ENCODE results near the gene IFNAR1.
"Not testable (repeated sequence)": the region's sequence is repeated elsewhere in the genome, so short reads cannot be mapped to it uniquely, and the experiment has no call there.

Gene IFNAR1

DNA sequence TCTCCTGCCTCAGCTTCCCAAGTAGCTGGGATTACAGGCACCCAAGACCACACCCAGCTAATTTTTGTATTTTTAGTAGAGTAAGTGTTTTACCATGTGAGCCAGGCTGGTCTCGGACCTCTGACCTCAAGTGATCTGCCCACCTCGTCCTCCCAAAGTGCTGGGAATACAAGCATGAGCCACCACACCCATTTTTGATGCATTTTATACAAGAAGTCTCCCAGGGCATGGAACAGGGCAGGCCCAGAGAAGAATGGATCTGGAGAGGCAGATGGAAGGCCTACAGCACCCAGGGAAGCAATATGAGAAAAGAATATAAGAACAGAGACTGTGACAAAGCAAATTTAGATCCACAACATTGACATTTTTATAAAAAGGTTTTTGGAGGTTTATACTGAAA lies 18.8 kb upstream of the IFNAR1 start:
- in situ Hi-C loops (cut with HindIII; ENCODE audit: low sequenced_read_pairs) = no loop called here

DNA sequence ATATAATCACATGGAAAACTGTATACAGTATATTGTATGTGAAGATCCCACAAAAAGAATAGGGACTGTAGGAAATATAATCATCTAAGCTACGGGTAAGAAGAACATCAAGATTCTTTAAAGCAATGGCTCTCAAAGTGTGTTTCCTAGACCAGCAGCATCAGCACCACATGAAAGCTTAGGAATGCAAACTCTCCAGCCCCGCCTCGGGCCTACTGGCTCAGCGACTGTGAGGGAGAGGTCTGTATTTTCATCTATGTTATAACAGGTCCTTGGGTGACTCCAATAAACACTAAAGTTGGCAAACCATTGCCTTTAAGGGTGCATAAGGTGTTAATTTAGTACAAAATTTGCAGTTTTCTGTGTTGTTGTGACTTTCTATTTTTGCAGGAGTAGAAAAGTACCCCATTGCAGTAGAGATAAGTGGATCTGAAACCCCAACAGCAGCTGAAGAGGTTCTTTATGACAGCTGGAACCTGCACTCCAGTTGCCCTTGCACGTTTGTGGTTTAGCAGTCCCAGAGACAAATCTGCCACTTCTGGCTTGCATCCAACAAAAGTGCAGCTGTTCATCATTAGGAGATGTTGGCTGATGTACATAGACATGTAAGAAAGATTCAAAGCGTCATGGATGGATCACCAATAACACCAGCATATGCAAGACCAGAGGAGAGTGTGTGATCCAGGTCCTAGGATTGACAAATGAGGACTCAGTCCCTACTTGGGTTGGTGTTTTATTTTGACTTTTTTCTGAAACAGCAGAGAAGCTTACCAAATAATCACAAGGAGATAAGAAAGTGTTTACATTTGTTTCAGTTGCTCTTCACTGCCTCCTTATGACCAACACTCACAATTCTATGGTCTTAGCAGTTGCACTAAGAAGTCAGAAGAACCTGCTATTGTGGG lies 15.9 kb upstream of the IFNAR1 start:
- in situ Hi-C loops (cut with HindIII; ENCODE audit: low sequenced_read_pairs) = no loop called here

DNA sequence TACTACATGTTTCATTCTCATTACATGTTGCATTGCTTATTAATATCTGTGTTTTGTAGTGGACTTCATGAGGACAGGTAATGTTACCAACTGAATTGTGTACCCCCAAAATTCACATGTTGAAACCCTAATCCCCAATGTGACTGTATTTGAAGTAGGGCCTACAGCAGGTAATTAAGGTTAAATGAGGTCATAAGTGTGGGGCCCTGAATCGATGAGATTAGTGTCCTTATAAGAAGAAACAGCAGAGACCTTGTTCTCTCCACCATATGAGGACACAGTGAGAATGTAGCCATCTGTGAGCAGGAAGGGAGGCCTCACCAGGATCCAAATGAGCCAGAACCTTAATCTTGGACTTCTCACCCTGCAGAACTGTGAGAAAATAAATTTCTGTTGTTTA lies 15.0 kb upstream of the IFNAR1 start:
- in situ Hi-C loops (cut with HindIII; ENCODE audit: low sequenced_read_pairs) = loop anchor here (5.0 kb wide), 2 partner anchors 32 to 38 kb away; no protein-coding TSS in a partner anchor

DNA sequence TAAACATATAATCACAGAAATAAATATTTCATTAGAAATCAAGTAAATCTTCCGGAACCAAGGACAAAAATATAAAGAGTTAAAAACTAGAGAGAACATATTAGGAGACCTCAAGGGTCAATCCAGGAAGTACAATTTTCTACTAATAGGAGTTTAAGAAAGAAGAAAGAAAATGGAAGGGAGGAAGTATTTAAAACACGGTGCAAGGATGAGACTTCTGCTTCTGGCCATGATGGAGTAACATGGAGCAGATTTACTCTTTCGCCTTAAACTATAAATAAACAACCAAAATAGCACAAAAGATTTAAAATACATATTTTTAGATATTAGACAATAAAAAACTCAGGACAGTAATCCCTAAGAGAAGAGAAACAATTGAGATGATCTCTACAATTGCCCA lies 12.6 kb upstream of the IFNAR1 start:
- in situ Hi-C loops (cut with HindIII; ENCODE audit: low sequenced_read_pairs) = loop anchor here (5.0 kb wide), 2 partner anchors 35 kb away; no protein-coding TSS in a partner anchor

DNA sequence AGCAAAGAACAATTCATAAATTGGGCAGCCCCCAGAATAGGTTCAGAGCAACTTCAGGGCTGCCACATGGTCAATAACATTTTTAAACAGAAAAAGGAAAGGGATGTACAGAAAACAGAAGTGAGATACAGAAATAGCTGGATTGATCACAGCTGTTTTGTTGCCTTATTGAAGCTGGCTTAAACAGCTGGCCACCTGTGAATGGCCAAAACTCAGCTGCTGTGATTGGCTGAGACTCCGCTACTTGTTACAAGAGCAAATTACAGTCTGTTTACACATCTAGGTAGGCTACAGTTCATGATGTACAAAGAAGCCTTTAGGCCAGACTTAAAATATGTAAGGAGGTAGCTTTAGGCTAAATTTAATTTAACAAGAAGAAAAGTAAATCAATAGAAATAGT lies 11.6 kb upstream of the IFNAR1 start:
- in situ Hi-C loops (cut with HindIII; ENCODE audit: low sequenced_read_pairs) = loop anchor here (5.0 kb wide), 2 partner anchors 34 to 36 kb away; no protein-coding TSS in a partner anchor

DNA sequence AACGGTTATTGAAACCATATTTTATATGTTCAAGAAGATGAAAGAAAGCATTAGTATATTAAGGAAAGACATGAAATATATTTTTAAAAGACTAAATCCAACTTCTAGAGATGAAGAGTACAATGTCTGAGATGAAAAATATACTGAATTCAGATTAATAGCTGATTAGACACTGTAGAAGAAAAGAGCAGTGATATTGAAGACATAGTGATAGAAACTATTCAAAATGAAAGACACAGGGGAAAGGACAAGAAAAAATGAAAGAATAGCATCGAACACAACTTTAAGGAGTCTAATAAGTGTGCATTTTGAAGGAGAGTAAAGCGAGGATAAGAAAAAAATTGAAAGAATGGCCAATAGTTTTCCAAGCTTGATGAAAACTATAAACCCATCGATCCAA lies 11.2 kb upstream of the IFNAR1 start:
- in situ Hi-C loops (cut with HindIII; ENCODE audit: low sequenced_read_pairs) = loop anchor here (5.0 kb wide), 2 partner anchors 34 to 36 kb away; no protein-coding TSS in a partner anchor

DNA sequence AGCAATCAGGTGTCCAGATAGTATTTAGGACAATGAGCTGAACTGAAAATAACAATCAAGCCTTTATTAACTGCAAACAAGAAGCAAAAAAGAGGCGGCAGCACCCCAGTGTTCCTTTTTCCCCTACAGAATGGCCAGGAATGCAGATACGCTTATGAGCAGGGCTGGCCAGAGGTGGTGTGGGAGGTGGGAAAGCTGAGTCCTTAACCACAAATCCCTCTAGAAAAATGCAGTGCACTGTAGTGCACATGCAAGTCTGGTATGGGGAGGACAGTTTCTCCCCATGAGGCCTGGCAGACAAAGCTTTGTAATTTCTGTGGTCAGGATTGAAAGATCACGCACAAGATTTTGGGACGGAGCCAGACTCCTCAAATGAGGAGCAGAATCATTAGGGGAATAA lies 10.7 kb upstream of the IFNAR1 start:
- in situ Hi-C loops (cut with HindIII; ENCODE audit: low sequenced_read_pairs) = loop anchor here (5.0 kb wide), 2 partner anchors 33 to 37 kb away; no protein-coding TSS in a partner anchor

DNA sequence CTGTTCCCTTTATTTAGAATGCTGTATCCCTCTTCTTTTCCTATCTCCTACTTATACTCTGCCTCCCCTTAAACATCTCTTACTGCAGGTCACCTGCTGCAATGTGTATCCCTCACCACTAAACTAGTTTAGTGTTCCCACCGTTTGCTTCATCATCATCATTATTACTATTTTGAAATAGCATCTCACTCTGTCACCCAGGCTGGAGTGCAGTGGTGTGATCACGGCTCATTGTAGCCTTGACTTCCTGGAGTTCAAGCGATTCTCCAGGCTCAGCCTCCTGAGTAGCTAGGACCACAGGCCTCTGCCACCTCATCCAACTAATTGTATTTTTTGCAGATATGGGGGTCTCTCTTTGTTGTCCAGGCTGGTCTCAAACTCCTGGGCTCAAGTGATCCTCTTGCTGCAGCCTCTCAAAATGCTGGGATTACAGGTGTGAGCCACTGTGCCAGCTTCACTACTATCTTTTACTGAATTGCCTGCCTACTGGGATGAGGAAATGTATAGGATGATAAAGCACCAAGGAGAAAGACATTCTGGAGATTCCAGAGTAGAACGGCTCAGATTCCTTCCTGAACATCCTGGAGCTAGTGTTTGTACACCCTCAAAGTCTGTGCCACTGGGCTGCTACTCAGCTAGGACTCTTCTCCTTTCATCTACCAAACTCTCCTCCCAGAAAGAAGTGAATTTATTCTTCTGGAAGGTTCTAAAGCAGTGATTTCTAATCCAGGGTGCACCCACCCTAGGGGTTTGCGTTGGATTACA lies 8.6 kb upstream of the IFNAR1 start:
- in situ Hi-C loops (cut with HindIII; ENCODE audit: low sequenced_read_pairs) = no loop called here

DNA sequence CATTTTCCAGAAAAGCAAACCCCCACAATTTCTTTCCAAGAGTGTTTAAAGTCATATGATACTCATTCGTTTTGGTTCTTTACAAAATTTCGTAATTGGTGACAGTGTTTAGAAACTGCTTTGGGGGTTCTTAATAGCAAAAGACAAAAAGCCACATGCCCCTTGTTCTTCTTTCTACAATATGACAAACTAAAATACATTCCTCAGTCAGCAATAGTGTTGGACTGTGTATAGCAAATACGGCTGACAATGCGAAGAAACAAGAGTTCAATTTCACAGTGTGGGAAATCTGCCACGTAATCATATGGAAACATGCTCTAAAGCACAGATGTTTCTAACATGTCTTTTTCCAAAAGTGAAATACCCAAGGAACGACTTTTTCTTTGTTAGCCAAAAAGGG lies 7.6 kb upstream of the IFNAR1 start:
- in situ Hi-C loops (cut with HindIII; ENCODE audit: low sequenced_read_pairs) = no loop called here

DNA sequence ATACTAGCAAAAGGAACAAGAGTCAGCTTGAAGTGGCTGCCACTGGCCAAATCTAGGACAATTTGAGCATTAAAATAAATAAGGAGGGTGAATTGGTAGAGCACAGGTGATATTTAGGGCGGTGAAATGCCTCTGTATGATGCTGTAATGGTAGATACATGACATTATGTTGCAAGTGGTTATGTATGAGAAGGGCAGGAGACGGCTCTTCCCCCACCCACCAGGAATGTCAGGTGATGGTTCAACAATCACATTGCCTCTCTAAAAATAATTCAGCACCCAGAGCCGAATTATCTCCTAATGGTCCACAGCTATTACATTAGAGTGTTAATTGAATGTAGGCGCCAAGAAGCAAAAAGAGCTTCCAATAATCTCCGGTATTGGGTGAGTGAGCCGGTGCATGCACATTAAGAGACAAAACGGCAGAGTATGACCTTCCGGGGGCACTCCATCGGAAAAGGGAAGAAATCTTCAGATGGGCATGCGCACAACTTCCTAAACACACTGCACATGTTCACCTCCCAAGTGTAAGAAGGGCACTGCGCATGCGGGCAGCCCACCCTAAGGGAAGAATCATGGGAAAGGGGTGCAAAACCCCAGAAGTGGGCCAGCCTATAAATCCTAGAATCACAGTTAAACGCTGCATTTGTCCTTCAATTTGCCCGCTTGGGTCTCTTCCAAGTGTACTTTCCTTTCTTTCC lies 6.8 kb upstream of the IFNAR1 start:
- in situ Hi-C loops (cut with HindIII; ENCODE audit: low sequenced_read_pairs) = no loop called here

DNA sequence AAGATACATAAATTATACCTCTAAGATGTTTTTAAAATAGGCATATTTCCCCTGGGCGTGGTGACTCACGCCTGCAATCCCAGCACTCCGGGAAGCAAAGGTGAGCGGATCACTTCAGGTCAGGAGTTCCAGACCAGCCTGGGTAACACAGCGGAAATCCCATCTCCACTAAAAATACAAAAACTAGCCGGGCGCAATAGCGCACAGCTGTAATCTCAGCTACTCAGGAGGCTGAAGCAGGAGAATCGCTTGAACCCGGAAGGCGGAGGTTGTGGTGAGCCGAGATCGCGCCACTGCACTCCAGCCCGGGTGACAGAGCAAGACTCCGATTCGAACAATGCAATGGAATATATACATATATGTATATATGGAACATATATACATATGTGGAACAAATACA lies 3.8 kb upstream of the IFNAR1 start:
- in situ Hi-C loops (cut with HindIII; ENCODE audit: low sequenced_read_pairs) = not testable (repeated sequence)

DNA sequence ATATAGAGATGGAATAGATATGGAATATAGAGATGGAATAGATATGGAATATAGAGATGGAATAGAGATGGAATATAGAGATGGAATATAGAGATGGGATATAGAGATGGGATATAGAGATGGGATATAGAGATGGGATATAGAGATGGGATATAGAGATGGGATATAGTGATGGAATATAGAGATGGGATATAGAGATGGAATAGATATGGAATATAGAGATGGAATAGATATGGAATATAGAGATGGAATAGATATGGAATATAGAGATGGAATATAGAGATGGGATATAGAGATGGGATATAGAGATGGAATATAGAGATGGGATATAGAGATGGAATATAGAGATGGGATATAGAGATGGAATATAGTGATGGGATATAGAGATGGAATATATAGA lies 1.2 kb upstream of the IFNAR1 start:
- in situ Hi-C loops (cut with HindIII; ENCODE audit: low sequenced_read_pairs) = not testable (repeated sequence)

DNA sequence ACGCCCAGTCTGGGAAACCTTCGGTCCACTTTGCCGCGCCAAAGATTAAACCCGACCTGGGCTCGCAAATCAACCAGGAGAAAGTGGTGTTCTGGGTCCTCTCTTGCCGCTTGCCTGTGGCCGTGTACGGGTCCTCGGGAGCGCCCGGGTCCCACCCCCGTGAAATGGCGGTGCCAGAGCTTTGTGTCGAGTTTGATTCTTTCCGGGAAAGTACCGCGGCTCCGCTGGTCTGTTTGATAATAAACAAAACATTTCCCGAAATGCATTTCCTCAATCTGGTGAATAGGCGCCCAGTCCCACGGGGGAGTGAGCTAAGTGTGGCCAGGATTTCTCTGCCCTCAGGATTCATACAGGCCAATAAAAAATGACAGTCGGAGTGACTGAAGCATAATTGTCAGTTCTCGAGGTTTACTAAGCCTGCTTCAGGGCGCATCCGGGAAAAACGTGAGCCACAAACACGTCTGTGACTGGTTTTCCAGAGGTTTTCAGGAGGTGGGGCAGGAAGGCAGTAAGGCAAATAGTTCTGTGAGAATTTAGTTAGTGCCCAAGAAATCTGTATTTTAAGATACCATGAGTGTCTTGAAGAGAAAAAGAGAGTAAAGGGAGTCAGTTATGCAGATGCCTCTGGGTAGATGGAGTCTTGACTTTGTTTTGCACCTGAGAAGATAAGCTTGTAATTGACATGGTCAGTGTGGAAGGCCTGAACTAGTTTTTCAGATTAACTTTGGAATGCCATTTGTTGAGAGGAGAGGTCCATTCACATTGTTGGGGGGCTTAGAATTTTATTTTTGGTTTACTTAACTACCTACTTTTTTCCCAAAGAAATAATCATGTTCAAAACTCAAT lies 675 bp downstream of the IFNAR1 start:
- in situ Hi-C loops (cut with HindIII; ENCODE audit: low sequenced_read_pairs) = no loop called here

DNA sequence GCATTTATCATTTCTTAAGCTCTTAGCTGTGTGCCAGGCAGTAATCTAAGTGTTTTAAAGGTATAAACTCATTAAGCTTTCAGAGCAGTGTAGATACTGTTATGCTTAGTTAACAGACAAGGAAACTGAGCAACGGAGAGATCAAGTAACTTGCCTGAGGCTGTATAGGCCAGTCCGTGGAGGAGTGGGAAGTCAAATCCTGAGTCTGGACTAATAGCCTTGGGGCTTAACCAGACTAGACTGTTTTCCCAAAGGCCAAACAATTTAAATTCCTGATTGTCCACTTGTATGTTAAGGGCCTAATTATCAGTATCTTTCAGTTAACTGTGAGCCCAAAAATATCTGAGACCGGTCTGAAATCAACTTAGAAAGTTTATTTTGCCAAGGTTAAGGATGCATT lies 2.6 kb downstream of the IFNAR1 start:
- in situ Hi-C loops (cut with HindIII; ENCODE audit: low sequenced_read_pairs) = no loop called here

DNA sequence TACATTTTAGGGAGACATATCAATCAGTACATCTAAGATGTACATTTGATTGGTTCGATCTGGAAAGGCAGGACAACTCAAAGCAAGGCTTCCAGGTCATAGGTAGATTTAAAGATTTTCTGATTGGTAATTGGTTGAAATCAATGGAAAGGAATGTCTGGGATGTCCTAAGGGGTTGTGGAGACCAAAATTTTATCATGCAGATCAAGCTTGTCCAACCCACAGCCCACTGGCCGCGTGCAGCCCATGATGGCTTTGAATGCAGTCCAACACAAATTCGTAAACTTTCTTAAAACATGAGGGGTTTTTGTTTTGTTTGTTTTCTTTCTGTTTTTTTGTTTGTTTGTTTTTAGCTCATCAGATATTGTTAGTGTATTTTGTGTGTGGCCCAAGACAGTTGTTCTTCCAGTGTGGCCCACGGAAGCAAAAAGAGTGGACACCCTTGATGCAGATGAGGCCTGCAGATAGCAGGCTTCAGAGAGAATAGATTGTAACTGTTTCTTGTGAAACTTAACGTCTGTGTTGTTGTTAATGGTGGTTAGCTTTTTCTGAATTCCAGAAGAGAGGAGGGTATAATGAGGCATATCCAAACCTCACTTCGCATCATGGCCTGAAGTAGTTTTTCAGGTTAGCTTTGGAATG lies 3.1 kb downstream of the IFNAR1 start:
- in situ Hi-C loops (cut with HindIII; ENCODE audit: low sequenced_read_pairs) = no loop called here

DNA sequence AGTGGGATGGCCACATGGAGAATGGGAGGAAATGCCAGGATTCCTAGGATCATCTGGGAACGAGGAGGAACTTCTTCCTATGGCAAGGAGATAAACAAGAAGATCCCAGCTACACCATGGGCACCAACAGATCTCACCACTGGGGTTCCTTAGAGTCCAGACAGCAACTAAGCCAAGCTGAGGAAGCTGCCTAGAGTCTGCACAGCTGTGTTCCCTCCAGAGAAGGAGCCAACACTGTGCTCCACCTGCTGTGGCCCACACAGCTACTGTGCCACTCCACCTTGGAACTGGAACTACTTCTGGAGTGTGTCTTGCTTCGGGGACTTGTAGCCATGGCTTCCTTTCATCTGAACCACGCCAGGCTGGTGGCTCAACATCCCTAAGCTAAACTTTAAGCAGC lies 6.0 kb downstream of the IFNAR1 start:
- in situ Hi-C loops (cut with HindIII; ENCODE audit: low sequenced_read_pairs) = no loop called here

DNA sequence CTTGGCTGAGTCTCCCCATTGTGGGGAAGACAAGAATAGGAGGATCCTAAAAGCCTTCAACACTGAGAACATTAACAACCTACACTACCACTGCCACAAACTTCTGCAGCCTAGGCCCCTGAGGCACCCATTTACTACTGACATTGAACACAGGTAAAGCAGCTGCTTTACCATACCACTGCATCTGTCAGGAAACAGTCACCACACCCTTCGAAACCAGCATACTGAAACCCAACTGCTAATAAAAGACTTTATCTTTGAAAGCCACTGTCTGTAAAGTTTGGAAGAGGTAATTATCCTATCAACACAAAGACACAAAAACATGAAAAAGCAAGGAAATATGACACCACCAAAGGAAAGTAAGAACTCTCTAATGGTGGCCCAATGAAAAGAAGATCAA lies 7.4 kb downstream of the IFNAR1 start:
- in situ Hi-C loops (cut with HindIII; ENCODE audit: low sequenced_read_pairs) = no loop called here

DNA sequence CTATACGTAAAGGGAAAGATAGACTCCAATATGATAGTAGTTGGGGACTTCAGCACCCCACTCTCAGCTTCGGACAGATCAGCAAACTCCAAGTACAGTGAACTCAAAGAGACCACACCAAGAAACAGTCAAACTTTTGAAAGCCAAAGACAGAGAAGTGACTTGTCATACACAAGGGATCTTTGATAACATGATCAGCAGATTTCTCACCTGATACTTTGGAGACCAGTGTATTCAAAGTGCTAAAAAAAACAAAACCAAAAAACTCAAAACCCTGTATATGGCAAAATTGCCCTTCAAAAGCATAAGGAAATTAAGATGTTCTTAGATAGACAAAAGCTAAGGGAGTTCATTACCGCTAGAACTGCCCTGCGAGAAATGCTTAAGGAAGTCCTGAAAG lies 9.4 kb downstream of the IFNAR1 start:
- in situ Hi-C loops (cut with HindIII; ENCODE audit: low sequenced_read_pairs) = no loop called here

DNA sequence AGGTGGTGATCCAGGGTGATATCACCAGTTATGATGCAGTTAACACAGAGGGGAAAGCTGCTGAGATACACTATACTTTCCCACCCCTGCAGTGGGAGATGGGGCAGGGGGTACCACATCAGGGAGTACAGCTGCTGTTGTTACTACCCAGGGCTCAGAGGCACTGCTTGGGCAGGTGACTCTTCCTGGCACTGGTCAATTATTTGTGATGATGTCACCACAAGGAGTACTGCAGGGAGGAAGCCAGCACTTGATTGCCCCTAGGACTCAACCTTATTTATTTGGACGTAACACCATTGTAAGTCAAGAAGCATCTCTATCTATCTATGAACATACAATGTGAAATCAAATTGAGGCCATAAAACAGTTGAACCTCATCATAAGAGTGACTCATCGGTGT lies 10.1 kb downstream of the IFNAR1 start:
- in situ Hi-C loops (cut with HindIII; ENCODE audit: low sequenced_read_pairs) = no loop called here

DNA sequence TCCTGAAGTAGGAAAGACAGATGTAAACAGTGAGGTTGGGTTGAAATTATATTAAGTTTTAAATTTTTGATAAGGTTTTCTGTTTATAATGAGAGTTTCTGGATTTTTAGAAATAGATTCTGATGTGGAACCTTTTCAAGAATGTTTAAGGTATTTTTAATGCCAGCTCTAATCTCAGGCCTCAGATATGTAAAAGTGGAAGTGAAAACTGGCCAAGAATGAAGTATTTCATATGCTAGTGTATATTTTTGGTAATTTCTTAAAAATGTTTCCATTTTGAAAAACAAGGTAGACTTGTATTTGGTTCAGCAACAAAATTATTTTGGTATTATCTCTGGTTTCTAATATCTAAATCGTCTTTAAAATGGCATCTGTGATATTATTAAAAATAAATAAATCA lies 14.4 kb downstream of the IFNAR1 start:
- in situ Hi-C loops (cut with HindIII; ENCODE audit: low sequenced_read_pairs) = no loop called here

Measured in endothelial cell of hepatic sinusoid (primary cell).